ENCODE measurements around the gene VHLL.

VHLL gene

GRCh38 chr1:156253634-156254033, 45.5 kb downstream of the VHLL start:
- DNase-seq = no peak
- no peak for ATAC-seq

- ATAC-seq (no peak), DNase-seq (no peak)
Measured at GRCh38 chr1:156251527-156251926, 47.6 kb downstream of the VHLL start.

GRCh38 chr1:156249593-156249992, 49.5 kb downstream of the VHLL start:
- DNase-seq = no peak
- no peak for ATAC-seq
